ENCODE results near the gene EFHD2.
"Not testable (repeated sequence)": the region's sequence is repeated elsewhere in the genome, so short reads cannot be mapped to it uniquely, and the experiment has no call there.

The EFHD2 gene

GRCh38 chr1:15427280-15427666 is 17.6 kb downstream of the EFHD2 start (continued):
- TF ChIP-seq PATZ1 (CRISPR knock-in tag; IDR thresholded peaks at IDR 0.05; ENCODE audit: borderline replicate concordance) (no peak), ZFP3 (CRISPR knock-in tag; IDR thresholded peaks at IDR 0.05) (no peak), ESRRG (CRISPR knock-in tag; IDR thresholded peaks at IDR 0.05) (no peak), ZNF8 (CRISPR knock-in tag; IDR thresholded peaks at IDR 0.05) (no peak), OSR1 (CRISPR knock-in tag; IDR thresholded peaks at IDR 0.05) (no peak)
- TF ChIP-seq, protein P1, sequence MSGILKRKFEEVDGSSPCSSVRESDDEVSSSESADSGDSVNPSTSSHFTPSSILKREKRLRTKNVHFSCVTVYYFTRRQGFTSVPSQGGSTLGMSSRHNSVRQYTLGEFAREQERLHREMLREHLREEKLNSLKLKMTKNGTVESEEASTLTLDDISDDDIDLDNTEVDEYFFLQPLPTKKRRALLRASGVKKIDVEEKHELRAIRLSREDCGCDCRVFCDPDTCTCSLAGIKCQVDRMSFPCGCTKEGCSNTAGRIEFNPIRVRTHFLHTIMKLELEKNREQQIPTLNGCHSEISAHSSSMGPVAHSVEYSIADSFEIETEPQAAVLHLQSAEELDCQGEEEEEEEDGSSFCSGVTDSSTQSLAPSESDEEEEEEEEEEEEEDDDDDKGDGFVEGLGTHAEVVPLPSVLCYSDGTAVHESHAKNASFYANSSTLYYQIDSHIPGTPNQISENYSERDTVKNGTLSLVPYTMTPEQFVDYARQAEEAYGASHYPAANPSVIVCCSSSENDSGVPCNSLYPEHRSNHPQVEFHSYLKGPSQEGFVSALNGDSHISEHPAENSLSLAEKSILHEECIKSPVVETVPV (CRISPR knock-in tag; IDR thresholded peaks at IDR 0.05): no peak

- ATAC-seq: not testable (repeated sequence)
Observed at GRCh38 chr1:15428252-15428651, 18.6 kb downstream of the EFHD2 start.

- TF ChIP-seq, protein P1 (CRISPR knock-in tag; IDR thresholded peaks at IDR 0.05): no peak
- no peak for TF ChIP-seq RARB (CRISPR knock-in tag; IDR thresholded peaks at IDR 0.05)
- TF ChIP-seq ZNF8 (CRISPR knock-in tag; IDR thresholded peaks at IDR 0.05): no peak
- no peak for TF ChIP-seq BACH2 (CRISPR knock-in tag; IDR thresholded peaks at IDR 0.05; ENCODE audit: borderline replicate concordance)
- TF ChIP-seq ZNF565 (CRISPR knock-in tag; conservative IDR thresholded peaks at IDR 0.05; ENCODE audit: low read depth): no peak
- no peak for TF ChIP-seq CSDC2 (CRISPR knock-in tag; IDR thresholded peaks at IDR 0.05)
- TF ChIP-seq ZFP30 (CRISPR knock-in tag; IDR thresholded peaks at IDR 0.05): no peak
- TF ChIP-seq OSR1 (CRISPR knock-in tag; IDR thresholded peaks at IDR 0.05): no peak
Observed at GRCh38 chr1:15428815-15429435, 19.2 kb downstream of the EFHD2 start.

GRCh38 chr1:15429701-15430149 is 20.0 kb downstream of the EFHD2 start:
- no peak for ATAC-seq

More at GRCh38 chr1:15428815-15429435, 19.2 kb downstream of the EFHD2 start:
- no peak for ATAC-seq

More at GRCh38 chr1:15429701-15430149, 20.0 kb downstream of the EFHD2 start:
- TF ChIP-seq, protein P2, sequence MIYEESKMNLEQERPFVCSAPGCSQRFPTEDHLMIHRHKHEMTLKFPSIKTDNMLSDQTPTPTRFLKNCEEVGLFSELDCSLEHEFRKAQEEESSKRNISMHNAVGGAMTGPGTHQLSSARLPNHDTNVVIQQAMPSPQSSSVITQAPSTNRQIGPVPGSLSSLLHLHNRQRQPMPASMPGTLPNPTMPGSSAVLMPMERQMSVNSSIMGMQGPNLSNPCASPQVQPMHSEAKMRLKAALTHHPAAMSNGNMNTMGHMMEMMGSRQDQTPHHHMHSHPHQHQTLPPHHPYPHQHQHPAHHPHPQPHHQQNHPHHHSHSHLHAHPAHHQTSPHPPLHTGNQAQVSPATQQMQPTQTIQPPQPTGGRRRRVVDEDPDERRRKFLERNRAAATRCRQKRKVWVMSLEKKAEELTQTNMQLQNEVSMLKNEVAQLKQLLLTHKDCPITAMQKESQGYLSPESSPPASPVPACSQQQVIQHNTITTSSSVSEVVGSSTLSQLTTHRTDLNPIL (CRISPR knock-in tag; IDR thresholded peaks at IDR 0.05; ENCODE audit: low read depth): no peak
- TF ChIP-seq ZFP30 (CRISPR knock-in tag; IDR thresholded peaks at IDR 0.05) (no peak), ZNF70 (CRISPR knock-in tag; IDR thresholded peaks at IDR 0.05) (no peak), BACH2 (CRISPR knock-in tag; IDR thresholded peaks at IDR 0.05; ENCODE audit: borderline replicate concordance) (no peak), PATZ1 (CRISPR knock-in tag; IDR thresholded peaks at IDR 0.05; ENCODE audit: borderline replicate concordance) (no peak), RARB (CRISPR knock-in tag; IDR thresholded peaks at IDR 0.05) (no peak), ARNTL (CRISPR knock-in tag; IDR thresholded peaks at IDR 0.05; ENCODE audit: borderline replicate concordance, low read depth) (no peak), ZC3H10 (CRISPR knock-in tag; IDR thresholded peaks at IDR 0.05) (no peak), ZNF8 (CRISPR knock-in tag; IDR thresholded peaks at IDR 0.05) (no peak)
- TF ChIP-seq, protein P1 (CRISPR knock-in tag; IDR thresholded peaks at IDR 0.05): no peak

Data from SK-N-SH treated with all-trans-retinoic acid at 6 μM for 48 hours (cell line).